Measurements from ENCODE around the gene DHRSX. TPM values are rescaled to one million over a fixed set of nuclear protein-coding genes. Genes with fewer than 3 reads are reported as not detected.

Gene DHRSX
- total RNA-seq, 1 experiment from 2014 or later: 11.5 TPM

DNA sequence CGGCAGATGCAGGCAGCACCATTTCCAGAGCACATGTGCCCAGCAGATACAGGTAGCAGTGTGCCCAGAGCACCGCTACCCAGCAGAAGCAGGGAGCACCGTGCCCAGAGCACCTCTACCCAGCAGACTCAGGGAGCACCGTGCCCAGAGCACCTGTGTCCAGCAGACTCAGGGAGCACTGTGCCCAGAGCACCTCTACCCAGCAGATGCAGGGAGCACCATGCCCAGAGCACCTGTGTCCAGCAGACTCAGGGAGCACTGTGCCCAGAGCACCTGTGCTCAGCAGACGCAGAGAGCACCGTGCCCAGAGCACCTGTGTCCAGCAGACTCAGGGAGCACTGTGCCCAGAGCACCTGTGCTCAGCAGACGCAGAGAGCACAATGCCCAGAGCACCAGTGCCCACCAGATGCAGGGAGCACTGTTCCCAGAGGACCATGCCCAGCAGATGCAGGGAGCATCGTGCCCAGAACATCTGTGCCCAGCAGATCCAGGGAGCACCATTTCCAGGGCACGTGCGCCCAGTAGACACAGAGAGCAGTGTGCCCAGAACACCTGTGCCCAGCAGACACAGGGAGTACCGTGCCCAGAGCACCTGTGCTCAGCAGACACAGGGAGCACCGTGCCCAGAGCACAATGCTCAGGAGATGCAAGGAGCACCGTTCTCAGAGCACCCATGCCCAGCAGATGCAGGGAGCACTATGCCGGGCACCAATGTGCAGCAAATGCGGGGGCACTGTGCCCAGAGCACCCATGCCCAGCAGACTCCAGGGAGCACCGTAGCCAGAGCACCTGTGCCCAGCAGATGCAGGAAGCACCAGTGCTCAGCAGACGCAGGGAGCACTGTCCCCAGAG, 236.4 kb downstream of the DHRSX start:
- intact Hi-C loops (cut with micrococcal nuclease): no loop called here
- no TSS peak for BruUV-seq (replicated peaks)
- CTCF ChIA-PET: no interaction called here

DNA sequence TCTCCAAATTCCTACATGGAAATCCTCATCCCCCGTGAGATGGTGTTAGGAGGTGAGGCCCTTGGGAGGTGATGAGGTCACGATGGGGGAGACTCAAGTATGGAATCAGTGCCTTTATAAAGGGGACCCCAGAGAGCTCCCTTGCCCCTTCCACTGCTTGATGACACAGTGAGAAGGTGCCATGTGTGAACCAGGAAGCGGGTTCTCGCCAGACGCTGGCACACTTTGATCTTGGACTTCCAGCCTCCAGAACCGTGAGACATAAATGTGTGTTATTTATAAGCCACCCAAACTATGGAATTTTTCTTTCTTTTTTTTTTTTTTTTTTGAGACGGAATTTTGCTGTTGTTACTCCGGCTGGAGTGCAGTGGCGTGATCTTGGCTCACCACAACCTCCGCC, 237.6 kb downstream of the DHRSX start:
- no peaks in the 10 kb centered on the region for H3F3A ChIP-seq (ENCODE audit: low read length, unreplicated experiment)
- no peak overlapping the region for H3K4me2 ChIP-seq (ENCODE audit: low read length)
- H2AFZ ChIP-seq (ENCODE audit: low read length): no peak overlapping the region
- ChIA-PET CTCF (no interaction called here), POLR2A (ENCODE audit: unreplicated experiment) (no interaction called here)
- no peak overlapping the region for H3K9ac ChIP-seq (ENCODE audit: low read length)
- ATAC-seq (no peak), DNase-seq (no peak)
- H4K20me1 ChIP-seq (ENCODE audit: low read length): no peaks in the 10 kb centered on the region
- H3K9me3 ChIP-seq (ENCODE audit: low read length): no peaks in the 10 kb centered on the region
- no peaks in the 10 kb centered on the region for H3K36me3 ChIP-seq (ENCODE audit: low read depth, low read length)
- H3K4me3 ChIP-seq (ENCODE audit: low read length): no peak overlapping the region
- no peak overlapping the region for H3K27ac ChIP-seq (ENCODE audit: low read length)
- no peaks in the 10 kb centered on the region for H3K9me2 ChIP-seq (replicated peaks; ENCODE audit: low read length)
- BruUV-seq (replicated peaks): no TSS peak
- H3K4me1 ChIP-seq (ENCODE audit: insufficient read depth, low read length): no peaks in the 10 kb centered on the region
- no peaks in the 10 kb centered on the region for H3K27me3 ChIP-seq (ENCODE audit: low read length)
- TF ChIP-seq EZH2 (IDR thresholded peaks at IDR 0.05; ENCODE audit: low read length, unreplicated experiment) (no peak), EZH2phosphoT487 (IDR thresholded peaks at IDR 0.05; ENCODE audit: borderline replicate concordance, low read length) (no peak)
- TF ChIP-seq, protein P1, sequence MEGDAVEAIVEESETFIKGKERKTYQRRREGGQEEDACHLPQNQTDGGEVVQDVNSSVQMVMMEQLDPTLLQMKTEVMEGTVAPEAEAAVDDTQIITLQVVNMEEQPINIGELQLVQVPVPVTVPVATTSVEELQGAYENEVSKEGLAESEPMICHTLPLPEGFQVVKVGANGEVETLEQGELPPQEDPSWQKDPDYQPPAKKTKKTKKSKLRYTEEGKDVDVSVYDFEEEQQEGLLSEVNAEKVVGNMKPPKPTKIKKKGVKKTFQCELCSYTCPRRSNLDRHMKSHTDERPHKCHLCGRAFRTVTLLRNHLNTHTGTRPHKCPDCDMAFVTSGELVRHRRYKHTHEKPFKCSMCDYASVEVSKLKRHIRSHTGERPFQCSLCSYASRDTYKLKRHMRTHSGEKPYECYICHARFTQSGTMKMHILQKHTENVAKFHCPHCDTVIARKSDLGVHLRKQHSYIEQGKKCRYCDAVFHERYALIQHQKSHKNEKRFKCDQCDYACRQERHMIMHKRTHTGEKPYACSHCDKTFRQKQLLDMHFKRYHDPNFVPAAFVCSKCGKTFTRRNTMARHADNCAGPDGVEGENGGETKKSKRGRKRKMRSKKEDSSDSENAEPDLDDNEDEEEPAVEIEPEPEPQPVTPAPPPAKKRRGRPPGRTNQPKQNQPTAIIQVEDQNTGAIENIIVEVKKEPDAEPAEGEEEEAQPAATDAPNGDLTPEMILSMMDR (conservative IDR thresholded peaks at IDR 0.05; ENCODE audit: low read depth, low read length): no peak
- intact Hi-C loops (cut with micrococcal nuclease): no loop called here
- H3K79me2 ChIP-seq (ENCODE audit: low read length): no peaks in the 10 kb centered on the region

More for the DNA sequence above, 236.4 kb downstream of the DHRSX start:
- Histone ChIP-seq H3K9ac (ENCODE audit: low read length) (no peak overlapping the region), H3K4me3 (ENCODE audit: low read length) (no peak overlapping the region), H3K4me1 (ENCODE audit: insufficient read depth, low read length) (no peaks in the 10 kb centered on the region), H3F3A (ENCODE audit: low read length, unreplicated experiment) (no peaks in the 10 kb centered on the region), H4K20me1 (ENCODE audit: low read length) (no peaks in the 10 kb centered on the region), H3K9me3 (ENCODE audit: low read length) (no peaks in the 10 kb centered on the region), H2AFZ (ENCODE audit: low read length) (no peak overlapping the region), H3K79me2 (ENCODE audit: low read length) (no peaks in the 10 kb centered on the region), H3K36me3 (ENCODE audit: low read depth, low read length) (no peaks in the 10 kb centered on the region), H3K27me3 (ENCODE audit: low read length) (no peaks in the 10 kb centered on the region), H3K9me2 (replicated peaks; ENCODE audit: low read length) (no peaks in the 10 kb centered on the region), H3K4me2 (ENCODE audit: low read length) (no peak overlapping the region), H3K27ac (ENCODE audit: low read length) (no peak overlapping the region)
- POLR2A ChIA-PET (ENCODE audit: unreplicated experiment): no interaction called here
- TF ChIP-seq EZH2phosphoT487 (IDR thresholded peaks at IDR 0.05; ENCODE audit: borderline replicate concordance, low read length): no peak
- no peak for TF ChIP-seq EZH2 (IDR thresholded peaks at IDR 0.05; ENCODE audit: low read length, unreplicated experiment)
- TF ChIP-seq, protein P1 (conservative IDR thresholded peaks at IDR 0.05; ENCODE audit: low read depth, low read length): no peak
- DNase-seq (no peak), ATAC-seq (no peak)

DNA sequence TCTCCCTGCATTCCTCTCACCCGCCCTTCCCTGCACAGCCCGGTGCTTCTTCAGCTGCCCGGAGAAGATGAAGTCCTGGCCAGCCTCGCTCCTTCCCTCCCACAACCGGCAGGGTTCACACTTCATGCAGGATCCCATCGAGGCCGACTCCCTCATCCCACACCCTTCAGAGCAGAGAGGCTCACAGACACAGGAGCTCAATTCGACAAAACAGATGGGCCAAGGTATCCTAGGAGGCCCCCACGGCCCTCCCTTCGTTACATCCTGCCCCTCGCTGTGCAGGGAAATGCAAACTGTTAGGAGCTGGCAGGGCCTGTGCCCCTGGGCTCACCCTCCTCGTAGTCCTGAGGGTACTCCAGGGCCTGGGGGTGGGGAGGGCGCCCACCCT, 238.1 kb downstream of the DHRSX start:
- intact Hi-C loops (cut with micrococcal nuclease): no loop called here
- no peak for TF ChIP-seq EZH2phosphoT487 (IDR thresholded peaks at IDR 0.05; ENCODE audit: borderline replicate concordance, low read length)
- no peak for TF ChIP-seq EZH2 (IDR thresholded peaks at IDR 0.05; ENCODE audit: low read length, unreplicated experiment)

More for the DNA sequence above, 238.1 kb downstream of the DHRSX start:
- Histone ChIP-seq H4K20me1 (ENCODE audit: low read length) (no peaks in the 10 kb centered on the region), H3K79me2 (ENCODE audit: low read length) (no peaks in the 10 kb centered on the region), H3K4me3 (ENCODE audit: low read length) (no peak overlapping the region), H3K4me2 (ENCODE audit: low read length) (no peak overlapping the region), H3K27ac (ENCODE audit: low read length) (no peak overlapping the region), H3K9ac (ENCODE audit: low read length) (no peak overlapping the region), H3K27me3 (ENCODE audit: low read length) (no peaks in the 10 kb centered on the region), H3F3A (ENCODE audit: low read length, unreplicated experiment) (no peaks in the 10 kb centered on the region), H2AFZ (ENCODE audit: low read length) (no peak overlapping the region), H3K36me3 (ENCODE audit: low read depth, low read length) (no peaks in the 10 kb centered on the region), H3K4me1 (ENCODE audit: insufficient read depth, low read length) (no peaks in the 10 kb centered on the region), H3K9me2 (replicated peaks; ENCODE audit: low read length) (no peaks in the 10 kb centered on the region), H3K9me3 (ENCODE audit: low read length) (no peaks in the 10 kb centered on the region)
- ChIA-PET CTCF (no interaction called here), POLR2A (ENCODE audit: unreplicated experiment) (no interaction called here)
- ATAC-seq: no peak
- no peak for DNase-seq
- no TSS peak for BruUV-seq (replicated peaks)

Data from PC-3 (cell line).